H1 (cell line): ENCODE results near the gene SPI1. TPM values are rescaled to one million over a fixed set of nuclear protein-coding genes. Genes with fewer than 3 reads are reported as not detected.

Experiments used
- HDAC2 ChIP-seq, 2 experiments: fragments of 300-600 bp in 1 of 2; sonication (generic) in 1 of 2; IDR thresholded peaks; 2 replicates each; pipeline ENCODE4 v1.6.1; 2011 to 2012; ENCODE audit warnings: low read depth in 2 of 2, low read length in 2 of 2, mild to moderate bottlenecking in 2 of 2, moderate library complexity in 2 of 2, borderline replicate concordance in 1 of 2, inconsistent platforms in 1 of 2
- polyA plus RNA-seq, 7 experiments: library from polyadenylated mRNA; depleted of rRNA in 3 of 7; stranded (reverse) in 5 of 7; unstranded in 2 of 7; fragments of >200 nt in 5 of 7; fragments of 200-250 nt in 2 of 7; gene quantifications; 1 replicate in 5 of 7; 2 replicates in 1 of 7; 4 replicates in 1 of 7; pipeline versions ENCODE4 v1.2.1 to v1.2.3, GENCODE V29; 2011 to 2013; ENCODE audit warnings: missing spikeins in 2 of 7, mixed read lengths in 2 of 7
- total RNA-seq: library from RNA; stranded (reverse); fragmentation: NEBNext Ultra II Directional; extraction: Animal tissue kit (Norgen Biotek cat#: 25700); gene quantifications from 2 replicates; pipeline ENCODE4 v1.2.1, GENCODE V29; 2021

Gene SPI1
- total and polyA plus RNA-seq, 2 of the 8 experiments (the other 6 are each of a cell fraction or from before 2014, with no cell fraction given), result 0.12 TPM; not detected in 1

GRCh38 chr11:47426062-47426956 lies 48.0 kb upstream of the SPI1 start, which contains the start of gene PSMC3 (continued):
- no peak for TF ChIP-seq HDAC2 (IDR thresholded peaks at IDR 0.05; ENCODE audit: borderline replicate concordance in 1 of 2, low read depth in 2 of 2, low read length in 2 of 2)
